OCI-M1 (cell line): Measurements from ENCODE around the gene DACT2.
A peak's percentile ranks its signal among the peaks of the same experiment; 100 is the strongest.
"Not testable (repeated sequence)": the region's sequence is repeated elsewhere in the genome, so short reads cannot be mapped to it uniquely, and the experiment has no call there.

Experiments
- DNase-seq: peaks from one replicate; lab custom pipeline; 2025; lab: John Stamatoyannopoulos, UW

The DACT2 gene

DNA sequence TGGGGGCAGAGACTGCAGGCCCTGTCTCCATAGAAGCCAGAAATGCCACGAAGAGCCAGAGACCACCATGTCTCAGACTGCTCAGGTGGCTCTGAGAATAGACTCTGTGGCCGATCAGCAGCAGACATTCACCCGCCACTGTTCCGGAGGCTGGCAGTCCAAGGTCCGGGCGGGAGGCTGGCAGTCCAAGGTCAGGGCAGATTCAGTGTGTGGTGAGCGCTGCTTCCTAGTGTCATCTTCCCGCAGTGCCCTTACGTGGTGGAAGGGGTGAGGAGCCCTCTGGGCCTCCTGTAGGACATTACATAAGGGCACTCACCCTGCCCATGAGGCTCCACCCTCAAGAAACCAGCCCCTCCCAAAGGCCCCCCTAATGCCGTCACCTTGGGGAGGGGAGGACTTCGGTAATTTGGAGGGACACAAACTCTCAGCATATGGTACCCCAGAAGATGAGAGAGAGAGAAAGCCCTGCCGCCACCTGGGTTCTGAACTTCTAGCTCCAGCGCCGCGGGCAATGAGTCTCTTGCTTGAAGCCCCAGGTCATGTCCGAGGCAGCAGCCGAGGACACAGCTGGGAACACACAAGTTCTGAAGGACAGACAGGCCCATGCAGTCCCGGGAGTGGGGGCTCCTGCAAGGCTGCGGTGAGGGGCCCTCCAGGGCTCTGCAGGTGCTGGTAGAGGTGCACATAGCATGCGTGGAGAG is 36.4 kb downstream of the DACT2 start:
- DNase-seq: no peak

DNA sequence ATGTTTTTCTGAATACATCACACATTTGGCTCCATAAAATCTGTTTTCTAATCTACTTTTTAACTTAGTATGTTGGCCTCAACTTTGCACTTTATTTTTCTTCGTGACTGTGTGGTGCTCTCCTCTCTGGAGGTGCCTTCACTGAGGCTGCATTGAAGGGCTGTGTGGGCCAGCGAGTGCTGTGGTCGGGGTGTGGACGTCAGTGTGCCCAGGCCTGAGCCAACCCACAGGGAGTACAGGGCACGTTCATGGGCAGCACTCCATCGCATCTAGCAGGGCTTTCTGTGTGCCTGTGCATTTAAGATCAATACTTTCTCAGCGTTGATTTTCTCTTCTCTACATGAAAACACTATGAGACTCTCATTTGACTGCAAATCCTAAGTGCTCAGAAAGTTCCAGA is 37.8 kb downstream of the DACT2 start:
- DNase-seq: no peak

DNA sequence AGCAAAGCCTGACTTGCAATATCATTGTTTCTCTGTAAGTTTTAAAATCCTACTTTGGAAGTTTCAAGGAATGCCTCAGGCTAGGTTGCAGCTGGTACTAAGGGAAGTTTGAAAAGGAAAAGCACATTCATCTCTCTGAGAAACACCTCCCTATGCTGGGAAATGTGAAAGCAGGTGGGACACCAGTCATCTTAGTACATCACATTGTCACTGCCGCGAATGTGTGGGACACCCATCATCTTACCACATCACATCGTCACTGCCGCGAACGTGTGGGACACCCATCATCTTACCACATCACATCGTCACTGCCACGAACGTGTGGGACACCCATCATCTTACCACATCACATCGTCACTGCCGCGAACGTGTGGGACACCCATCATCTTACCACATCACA is 38.3 kb downstream of the DACT2 start:
- not testable (repeated sequence) for DNase-seq

DNA sequence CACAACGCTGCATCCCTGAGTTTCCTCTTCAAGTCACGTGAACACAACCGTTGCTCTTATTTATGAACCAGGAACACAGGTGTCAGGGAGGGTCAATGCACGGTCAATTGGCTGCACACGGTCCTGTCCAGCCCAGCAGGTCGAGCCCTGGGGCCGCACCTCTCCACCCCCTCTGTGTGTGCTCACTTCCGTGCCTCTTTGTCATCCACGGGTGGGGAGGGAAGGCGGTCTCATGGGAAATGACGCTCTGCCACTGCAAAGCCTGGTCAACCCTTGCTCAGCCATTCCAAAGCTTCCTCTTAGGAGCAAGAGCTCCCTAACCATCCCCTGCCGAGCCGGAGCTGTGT is 38.7 kb downstream of the DACT2 start:
- DNase-seq: no peak

DNA sequence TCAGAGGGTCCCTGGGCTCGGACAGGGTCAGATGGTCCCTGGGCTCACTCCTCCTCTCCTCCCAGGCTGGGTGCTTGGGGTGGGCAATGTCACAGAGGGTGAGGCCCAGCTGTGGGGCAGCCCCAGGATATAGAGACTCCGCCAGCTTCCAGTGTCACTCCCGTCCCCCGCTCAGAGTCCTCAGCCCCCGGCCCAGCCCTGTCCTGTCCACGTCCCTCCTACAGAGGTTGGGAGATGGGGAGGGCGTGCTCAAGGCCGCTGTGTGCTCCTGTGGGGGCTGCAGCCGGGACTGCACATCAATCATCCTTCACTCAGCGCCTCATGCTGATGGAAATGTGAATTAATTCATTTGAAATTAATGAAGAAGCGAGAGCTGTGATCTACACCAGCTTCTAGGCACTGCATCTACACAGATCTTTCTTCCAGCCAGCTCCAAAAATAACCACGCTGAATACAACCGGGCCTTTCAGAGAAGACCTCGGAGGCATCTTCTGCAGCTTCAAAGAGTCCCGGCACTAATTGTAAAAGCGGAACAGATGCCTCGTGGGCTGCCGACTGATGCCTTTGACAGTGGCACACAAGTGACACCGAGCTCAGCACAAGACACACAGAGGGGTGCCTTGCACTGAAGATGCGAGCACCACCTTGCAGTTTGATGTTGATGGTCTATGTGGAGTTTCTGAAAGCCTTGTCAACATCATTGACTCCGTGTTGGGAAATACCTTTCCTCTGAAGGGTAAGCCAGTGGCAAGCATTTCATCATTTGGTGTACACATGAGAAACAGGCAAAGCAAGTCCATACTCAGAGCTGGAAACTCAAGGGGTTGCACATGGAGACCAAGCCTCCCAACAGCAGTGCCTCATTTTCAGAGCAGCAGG is 39.3 kb downstream of the DACT2 start:
- DNase-seq: no peak

DNA sequence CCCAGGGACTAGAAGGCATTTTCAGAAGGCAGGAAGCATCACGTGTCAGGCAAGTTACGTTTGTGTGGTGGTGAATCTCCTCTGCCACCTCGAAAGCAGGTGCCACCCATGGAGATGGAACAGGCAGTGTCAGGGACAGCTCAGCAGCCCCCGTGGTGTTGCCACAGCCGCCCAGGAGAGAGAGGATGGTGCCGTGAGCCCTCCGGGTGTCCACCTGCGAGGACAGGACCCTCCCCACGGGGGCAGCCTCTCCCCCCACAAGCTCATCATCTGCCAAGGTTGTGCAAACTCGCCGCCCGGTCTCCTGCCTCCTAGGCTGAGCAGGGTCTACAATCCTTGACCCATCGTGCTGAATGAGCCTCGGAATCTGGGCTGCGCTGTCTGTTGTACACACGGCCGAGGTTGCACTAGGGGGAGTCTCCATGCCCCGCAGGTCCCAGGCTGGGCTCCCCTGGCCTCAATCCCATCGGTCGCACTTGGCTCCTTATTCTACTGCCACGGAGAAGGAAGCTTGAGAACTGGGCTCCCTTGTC is 40.1 kb downstream of the DACT2 start:
- DNase-seq: no peak

DNA sequence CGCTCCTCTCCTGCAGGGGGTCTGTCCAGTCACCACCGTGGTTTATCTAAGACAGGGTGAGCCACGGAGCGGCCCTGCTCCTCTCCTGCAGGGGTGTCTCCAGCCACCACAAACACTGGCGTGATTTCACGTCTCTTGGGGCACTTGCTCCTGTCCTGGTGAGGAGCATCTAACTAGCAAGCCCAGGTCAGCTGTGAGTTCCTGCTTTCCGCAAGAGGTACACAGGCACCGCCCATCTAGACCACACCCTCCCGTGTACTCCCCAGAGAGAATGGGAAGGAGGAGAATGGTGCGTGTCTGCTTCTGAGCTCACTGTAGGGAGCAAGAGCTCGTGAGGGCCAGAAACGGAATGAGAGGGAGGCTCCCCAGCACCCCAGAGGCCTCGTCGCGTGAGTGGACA is 40.7 kb downstream of the DACT2 start:
- no peak for DNase-seq

DNA sequence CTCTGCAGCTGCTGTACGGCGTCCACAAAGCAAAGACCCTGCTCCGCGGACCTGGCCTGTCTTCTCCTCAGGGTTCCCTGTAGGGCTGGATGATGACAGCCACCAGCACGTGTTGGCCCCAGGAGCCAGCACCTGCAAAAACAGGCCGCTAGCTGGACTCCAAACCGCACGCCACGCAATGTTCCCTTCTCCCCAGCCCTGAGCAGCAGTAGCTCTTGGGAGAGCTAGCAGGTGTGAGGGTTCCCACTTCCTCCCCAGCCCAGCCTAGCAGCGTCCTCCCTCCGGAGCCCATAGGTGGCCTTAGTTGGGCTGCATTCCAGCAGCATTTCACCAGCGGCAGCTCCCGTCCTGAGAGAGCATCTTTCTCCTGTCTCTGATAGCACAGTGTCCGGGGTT is 42.3 kb downstream of the DACT2 start:
- no peak for DNase-seq

DNA sequence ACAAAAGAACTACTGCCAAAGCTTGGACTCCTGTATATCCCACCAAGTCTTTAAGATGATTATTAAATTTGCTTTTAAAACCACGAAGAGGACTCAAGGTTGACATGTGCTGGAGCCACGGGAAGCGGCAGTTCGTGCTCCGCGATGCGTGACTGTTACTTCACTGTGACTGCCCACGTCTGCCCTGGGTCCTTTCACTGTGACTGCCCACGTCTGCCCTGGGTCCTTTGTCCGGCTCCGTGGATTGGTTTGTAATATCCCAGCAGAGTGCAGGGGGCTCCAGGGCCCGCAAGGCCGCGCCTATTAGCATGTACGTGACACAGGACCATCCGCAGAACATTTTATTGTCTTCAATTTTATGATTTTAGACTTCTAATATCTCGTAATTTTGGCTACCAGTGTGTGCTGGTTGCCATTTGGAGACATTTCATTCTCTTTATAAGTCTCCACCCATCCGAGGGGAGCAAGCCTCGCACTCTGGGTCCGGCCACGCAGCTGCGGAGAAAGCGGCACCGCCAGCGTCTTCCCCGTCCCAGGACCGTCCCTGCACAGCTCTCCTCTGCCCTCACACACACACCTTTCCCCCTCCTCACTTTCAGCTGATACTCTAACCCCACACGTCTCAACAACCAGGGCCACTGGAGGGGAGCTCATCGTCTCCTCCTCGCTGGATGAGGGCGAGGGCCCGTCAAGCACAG is 42.9 kb downstream of the DACT2 start:
- DNase-seq: no peak

DNA sequence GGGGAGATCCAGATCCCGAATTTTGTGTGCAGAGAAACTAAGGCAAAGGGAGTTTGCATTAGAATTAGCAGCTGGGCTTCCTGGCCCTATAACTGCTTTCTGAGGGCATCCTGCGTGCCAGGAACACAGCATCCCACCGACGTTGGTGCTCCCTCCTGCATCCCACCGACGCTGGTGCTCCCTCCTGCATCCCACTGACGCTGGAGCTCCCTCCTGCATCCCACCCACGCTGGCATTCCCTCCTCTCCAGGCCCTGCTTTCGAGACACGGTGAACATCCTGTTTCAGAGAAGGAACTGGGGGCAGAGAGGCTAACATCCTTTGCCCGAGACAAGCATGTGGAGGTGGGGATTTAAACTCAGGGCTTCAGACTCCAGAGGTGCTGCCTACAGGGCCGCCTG is 44.4 kb downstream of the DACT2 start:
- no peak for DNase-seq

DNA sequence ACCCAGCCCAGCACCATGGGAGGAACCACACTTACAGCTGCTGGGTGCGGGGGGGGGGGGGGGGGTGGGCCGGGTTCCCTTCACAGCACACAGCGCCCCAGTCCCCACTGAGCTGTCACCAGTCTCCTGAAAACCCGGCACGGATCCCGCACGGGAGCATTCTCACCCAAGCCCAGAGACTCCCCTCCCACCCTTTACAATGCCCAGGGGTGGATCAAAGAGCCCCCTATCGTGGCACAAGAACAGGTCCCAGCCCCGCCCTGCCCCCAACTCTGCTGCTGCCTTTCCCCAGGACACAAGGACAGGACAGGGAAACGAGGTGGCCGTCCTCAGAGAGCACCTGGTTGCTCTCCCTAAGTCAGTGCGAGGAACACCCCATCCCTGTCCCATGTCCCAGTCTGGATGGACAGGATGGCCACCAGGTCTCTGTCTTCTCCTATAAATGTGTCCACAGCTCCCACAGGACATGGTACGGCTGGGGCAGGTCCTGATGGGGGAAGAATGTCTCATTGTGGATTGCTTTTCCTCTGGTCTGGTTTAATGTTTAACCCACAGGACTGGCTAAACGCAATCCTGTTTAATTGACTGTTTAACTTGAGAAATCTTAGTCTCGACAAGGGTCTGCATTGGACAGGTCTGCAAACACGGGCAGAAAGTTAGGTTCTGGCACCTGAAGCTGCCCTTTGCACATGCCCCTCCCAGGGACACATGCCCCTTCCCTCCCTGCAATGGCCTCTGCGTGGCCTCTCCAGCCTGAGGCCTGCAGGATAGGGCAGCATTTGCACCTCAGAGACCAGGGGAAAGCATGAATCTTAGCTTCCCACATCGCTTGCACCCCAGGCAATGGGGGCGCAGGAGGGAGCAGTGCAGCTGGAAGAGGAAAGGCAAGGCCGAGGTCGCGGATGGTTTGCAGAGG is 45.3 kb downstream of the DACT2 start:
- no peak for DNase-seq

DNA sequence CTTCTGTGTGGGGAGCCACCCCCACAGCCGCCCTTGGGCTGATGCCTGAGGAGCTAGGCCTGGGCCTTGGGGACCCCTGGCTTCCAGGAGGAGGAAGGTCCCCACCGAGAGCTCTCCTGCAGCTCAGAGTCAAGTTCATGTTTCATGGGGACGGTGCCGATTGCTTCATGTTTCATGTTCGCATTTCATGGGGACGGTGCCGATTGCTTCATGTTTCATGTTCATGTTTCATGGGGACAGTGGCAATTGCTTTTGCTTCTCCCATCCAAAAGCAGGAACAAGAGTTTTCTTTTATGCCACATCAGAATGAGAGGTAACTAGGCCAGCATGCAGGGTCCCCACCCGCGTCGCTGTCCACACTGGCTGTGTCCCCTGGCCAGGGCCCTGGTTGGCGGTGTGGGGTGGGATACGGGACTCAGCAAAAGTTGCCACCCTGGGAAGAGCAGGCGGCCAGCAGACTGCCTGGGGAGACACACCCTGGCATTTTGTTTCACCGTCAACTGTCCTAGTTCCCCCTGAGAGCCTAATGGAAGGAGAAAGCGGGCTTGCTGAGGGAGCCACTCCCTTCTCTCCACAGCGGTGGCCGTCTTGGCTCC is 46.0 kb downstream of the DACT2 start:
- no peak for DNase-seq

DNA sequence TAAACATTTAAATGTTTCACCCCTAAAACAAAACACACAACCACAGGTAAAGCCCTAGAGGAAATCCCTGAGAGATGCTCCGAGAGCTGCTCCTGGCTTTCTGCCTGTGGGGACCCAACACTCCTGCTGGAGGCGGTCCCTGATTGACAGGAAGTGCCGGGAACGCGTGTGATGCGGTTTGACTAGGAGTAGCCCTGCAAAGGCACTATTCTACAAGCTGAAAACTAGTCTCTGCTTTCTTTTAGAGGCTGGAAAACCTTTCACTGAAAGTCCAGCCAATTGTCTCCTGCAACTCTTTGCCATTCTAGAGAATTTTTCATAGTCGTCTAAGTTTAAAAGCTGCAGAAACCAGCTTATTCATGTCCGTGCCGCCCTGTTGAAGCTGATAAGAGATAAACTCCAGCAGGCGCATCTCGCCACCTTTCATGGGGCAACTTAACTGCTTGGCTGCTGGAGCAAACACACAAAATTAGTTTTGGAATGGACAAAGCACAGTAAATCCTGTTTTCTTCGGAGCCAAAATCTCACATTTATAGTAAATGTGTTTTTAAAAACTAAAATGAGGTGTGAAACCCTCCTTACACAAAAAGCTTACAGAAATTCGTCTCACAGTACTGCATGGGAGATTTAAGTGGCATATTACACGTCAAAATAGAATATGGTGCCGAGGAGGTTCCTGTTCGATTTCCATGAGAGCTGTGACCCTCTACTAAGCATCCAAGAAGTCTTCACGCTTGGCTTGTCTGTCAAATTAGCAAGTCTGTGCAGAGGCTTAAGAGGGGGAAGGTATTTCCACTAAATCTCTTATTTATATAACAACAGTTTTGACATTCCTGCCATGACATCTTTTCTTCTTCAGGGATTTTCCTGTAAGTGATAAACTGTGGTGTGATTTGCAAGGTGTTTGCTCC is 46.9 kb downstream of the DACT2 start:
- peak; percentile 39 for DNase-seq

DNA sequence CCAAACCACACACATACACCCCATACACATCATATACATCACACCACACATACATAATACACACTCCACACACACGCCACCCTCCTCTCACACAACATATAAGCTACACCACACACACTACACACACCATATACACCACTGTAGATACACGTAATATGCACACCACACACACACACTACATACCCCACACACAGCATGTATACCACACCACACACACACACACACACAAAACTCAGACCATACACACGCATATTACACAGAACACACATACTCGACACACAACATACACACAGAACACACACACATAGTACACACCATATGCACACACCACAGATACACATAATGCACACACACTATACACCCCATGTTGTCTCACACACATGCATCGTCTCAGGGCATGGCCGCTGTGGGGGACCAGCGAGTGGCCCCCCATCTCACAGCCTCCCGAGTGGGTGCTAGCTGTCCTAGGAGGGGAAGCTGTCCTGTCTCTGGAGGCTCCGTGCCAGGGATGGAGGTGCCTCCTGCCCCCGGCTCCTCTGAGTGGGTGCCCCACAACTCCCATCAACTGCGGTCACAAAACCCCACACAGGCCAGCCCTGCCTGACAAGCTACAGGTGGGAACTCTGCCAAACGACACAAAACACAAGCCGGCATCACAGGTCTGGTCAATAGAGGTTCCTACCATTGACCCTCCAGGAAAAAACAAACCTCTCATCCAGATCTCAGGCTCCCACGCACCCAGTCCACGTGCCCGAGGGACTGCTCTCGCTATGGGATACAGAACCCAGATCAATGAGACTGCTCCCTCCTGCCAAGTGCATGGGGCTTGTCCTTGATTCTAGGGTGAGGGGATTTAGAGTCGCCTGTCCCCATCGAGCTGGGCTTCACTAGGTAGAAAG is 49.1 kb downstream of the DACT2 start:
- DNase-seq: no peak

DNA sequence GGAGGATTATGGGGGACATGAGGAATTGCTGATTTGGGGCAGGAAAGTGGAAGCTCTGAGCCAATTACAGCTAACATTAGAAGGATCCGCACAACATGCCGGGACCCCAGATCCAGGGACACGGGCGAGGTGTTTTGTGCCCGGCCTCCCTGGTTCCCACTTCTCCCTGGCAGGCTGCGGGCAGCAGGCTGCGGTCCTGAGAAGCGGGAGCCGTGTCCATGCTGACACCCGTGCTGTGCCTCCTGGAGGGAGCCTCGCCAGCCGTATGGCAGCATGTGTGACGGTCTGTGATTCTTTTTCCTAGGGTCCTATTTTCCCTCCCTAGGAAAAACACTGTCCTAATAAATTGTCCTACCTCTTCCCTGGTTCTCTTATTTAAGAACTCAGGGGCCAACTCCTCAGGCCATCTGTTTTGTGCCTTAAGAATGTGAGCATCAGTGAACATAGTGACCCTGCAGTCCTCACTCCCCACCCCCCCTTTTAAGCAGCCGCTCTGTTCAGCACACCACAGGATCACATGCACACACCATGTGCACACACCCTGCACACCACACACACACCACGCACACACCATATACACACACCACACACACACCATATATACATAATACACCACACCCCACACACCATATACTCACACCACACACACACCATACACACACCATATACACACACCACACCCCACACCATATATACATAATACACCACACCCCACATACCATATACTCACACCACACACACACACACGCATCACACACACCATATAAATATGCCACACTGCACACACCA is 49.9 kb downstream of the DACT2 start:
- DNase-seq: no peak

DNA sequence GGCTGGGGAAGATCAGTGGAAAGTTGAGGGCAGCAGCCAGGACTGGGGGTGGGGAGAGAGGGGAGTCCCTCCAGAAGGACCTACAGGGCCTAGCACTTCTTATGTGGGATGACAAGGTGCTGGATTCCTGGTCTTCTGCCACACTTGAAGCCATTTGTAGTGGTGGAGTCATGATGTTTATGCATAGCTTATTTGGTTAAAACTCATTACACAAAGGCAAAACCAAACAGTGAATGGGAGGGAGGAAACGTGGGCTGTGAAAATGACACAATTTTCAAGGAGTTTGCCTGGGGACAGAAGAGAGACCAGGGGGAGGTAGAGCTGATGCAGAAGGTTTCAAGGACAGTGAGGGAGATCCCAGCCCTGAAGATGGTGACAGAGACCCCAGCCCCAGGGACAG is 50.8 kb downstream of the DACT2 start:
- no peak for DNase-seq

DNA sequence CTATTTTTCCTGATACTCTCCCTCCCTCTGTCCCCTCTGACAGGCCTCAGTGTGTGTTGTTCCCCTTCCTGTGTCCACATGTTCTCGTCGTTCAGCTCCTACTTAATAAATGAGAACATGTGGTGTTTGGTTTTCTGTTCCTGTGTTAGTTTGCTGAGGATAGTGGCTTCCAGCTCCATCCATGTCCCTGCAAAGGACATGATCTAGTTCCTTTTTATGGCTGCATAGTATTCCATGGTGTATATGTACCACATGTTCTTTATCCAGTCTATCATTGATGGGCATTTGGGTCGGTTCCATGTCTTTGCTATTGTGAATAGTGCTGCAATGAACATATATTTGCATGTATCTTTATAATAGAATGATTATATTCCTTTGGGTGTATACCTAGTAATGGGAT is 51.8 kb downstream of the DACT2 start:
- not testable (repeated sequence) for DNase-seq
